Ishikawa (cell line): Measurements from ENCODE around the gene ZFAND3.

Source experiments
- CEBPB ChIP-seq: IDR thresholded peaks from 2 replicates; pipeline ENCODE4 v1.6.1; 2012
- CREB1 ChIP-seq: IDR thresholded peaks from 2 replicates; pipeline ENCODE4 v1.6.1; 2012; ENCODE audit warnings: low read depth
- EP300 ChIP-seq: IDR thresholded peaks from 2 replicates; pipeline ENCODE4 v1.6.1; 2012; ENCODE audit warnings: borderline replicate concordance
- FOXM1 ChIP-seq: IDR thresholded peaks from 2 replicates; pipeline ENCODE4 v1.6.1; 2012; ENCODE audit warnings: low read depth, borderline replicate concordance
- MAX ChIP-seq: IDR thresholded peaks from 2 replicates; pipeline ENCODE4 v1.6.1; 2012
- NFIC ChIP-seq: IDR thresholded peaks from 2 replicates; pipeline ENCODE4 v1.6.1; 2012
- RAD21 ChIP-seq: IDR thresholded peaks from 2 replicates; pipeline ENCODE4 v1.6.1; 2012; ENCODE audit warnings: low read depth
- REST ChIP-seq: IDR thresholded peaks from 2 replicates; pipeline ENCODE4 v1.6.1; 2012; ENCODE audit warnings: low read depth, mild to moderate bottlenecking
- TAF1 ChIP-seq: IDR thresholded peaks from 2 replicates; pipeline ENCODE4 v1.6.1; 2012; ENCODE audit warnings: low read depth, mild to moderate bottlenecking
- TCF12 ChIP-seq: IDR thresholded peaks from 2 replicates; pipeline ENCODE4 v1.6.1; 2012; ENCODE audit warnings: low read depth
- YY1 ChIP-seq: IDR thresholded peaks from 2 replicates; pipeline ENCODE4 v1.6.1; 2012; ENCODE audit warnings: low read depth
- ZBTB7A ChIP-seq: IDR thresholded peaks from 2 replicates; pipeline ENCODE4 v1.6.1; 2012; ENCODE audit warnings: low read depth

- TF ChIP-seq CEBPB (no peak), MAX (no peak), TAF1 (no peak), RAD21 (no peak), EP300 (no peak), YY1 (no peak), FOXM1 (no peak), NFIC (no peak), TCF12 (no peak), CREB1 (no peak), REST (no peak), ZBTB7A (no peak)
Observed at GRCh38 chr6:37982317-37982716, 162.8 kb downstream of the ZFAND3 start.
